ENCODE results near the gene C2CD4B.

C2CD4B gene

DNA sequence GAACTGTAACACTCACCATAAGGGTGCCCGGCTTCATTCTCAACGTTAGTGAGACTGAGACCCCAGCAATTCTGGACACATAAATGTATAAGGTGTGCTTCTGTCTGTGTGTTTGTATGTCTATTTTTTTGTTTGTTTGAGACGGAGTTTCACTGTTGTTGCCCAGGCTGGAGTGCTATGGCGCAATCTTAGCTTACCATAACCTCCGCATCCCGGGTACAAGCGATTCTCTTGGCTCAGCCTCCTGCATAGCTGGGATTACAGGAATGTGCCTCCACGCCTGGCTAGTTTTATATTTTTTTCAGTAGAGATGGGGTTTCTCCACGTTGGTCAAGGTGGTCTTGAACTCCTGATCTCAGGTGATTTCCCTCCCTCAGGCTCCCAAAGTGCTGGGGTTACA, 43.3 kb upstream of the C2CD4B start:
- POLR2A ChIA-PET = no interaction called here
- no peak for DNase-seq (ENCODE audit: extremely low spot score)
- CTCF ChIA-PET = interaction anchor here (1.0 to 1.3 kb wide), 2 partner anchors 8 to 55 kb away, joined by 3 to 5 read pairs; no protein-coding TSS in a partner anchor
- TF ChIP-seq, protein P1, sequence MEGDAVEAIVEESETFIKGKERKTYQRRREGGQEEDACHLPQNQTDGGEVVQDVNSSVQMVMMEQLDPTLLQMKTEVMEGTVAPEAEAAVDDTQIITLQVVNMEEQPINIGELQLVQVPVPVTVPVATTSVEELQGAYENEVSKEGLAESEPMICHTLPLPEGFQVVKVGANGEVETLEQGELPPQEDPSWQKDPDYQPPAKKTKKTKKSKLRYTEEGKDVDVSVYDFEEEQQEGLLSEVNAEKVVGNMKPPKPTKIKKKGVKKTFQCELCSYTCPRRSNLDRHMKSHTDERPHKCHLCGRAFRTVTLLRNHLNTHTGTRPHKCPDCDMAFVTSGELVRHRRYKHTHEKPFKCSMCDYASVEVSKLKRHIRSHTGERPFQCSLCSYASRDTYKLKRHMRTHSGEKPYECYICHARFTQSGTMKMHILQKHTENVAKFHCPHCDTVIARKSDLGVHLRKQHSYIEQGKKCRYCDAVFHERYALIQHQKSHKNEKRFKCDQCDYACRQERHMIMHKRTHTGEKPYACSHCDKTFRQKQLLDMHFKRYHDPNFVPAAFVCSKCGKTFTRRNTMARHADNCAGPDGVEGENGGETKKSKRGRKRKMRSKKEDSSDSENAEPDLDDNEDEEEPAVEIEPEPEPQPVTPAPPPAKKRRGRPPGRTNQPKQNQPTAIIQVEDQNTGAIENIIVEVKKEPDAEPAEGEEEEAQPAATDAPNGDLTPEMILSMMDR (IDR thresholded peaks at IDR 0.05; ENCODE audit: control extremely low read depth, extremely low read depth, low read depth, missing control alignments) = no peak

DNA sequence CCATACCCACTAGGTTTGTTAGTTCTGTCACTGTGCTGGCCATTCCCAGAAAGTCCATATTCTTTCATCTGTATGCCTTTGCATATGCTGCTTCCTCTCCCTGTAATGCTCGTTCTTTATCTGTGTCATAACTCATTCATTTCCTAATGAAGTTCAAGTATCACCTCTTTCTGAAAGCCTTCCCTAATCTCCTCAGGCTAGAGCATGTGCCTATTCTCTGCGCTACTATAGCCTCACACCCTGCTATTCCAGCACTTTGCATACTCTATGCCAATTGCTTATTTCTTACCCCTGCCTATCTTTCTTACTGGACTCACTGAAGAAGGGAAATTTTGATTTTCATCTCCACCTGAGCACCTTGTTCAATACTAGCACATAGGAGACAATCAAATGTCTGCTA, 25.6 kb upstream of the C2CD4B start:
- TF ChIP-seq, protein P1 (IDR thresholded peaks at IDR 0.05; ENCODE audit: control extremely low read depth, extremely low read depth, low read depth, missing control alignments) = no peak
- POLR2A ChIA-PET = no interaction called here
- no peak for DNase-seq (ENCODE audit: extremely low spot score)
- CTCF ChIA-PET = interaction anchor here (0.8 kb wide), 1 partner anchor 11 kb away, joined by 3 read pairs; no protein-coding TSS in a partner anchor

DNA sequence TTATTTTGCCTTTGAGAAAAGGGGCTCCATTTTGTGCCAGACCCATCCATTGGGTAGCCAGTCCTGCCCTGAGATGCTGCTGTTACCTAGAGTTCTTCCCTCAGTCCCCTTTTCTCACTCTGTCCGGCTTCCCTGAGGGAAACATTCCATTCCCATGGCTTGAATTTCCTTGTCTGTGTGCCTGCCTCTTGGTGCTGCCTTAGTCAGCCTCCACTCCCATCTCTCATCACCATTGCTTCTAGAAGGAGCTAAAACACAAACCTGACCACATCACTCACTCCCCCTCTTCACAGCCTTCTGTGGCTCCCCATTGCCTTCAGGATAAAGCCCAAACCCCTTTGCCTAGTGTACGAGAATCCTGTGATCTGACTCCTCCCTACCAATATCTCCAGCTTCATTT, 25.2 kb upstream of the C2CD4B start:
- CTCF ChIA-PET = interaction anchor here (0.8 kb wide), 1 partner anchor 11 kb away, joined by 3 read pairs; no protein-coding TSS in a partner anchor
- TF ChIP-seq, protein P1 (IDR thresholded peaks at IDR 0.05; ENCODE audit: control extremely low read depth, extremely low read depth, low read depth, missing control alignments) = no peak
- no peak for DNase-seq (ENCODE audit: extremely low spot score)
- POLR2A ChIA-PET = no interaction called here

DNA sequence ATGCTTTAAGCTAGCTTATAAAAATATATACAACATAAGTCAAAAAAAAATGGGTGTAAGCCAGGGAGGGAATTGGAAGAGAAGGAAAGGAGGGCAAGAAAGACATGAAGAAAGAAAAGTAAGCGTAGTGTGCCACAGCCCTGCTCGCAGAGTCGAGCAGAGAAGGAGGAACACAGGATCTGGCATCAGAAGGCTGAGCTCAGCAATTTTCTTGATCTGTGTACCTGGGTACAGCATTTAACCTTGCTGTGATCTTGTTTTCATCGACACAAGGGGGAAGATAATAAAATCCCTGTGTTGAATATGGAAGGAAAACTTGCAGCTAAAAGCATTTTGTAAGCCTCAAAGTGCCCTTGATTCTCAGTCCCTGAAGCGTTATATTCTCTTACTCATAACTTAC, 23.7 kb upstream of the C2CD4B start:
- no peak for DNase-seq (ENCODE audit: extremely low spot score)
- CTCF ChIA-PET = interaction anchor here (1.5 to 2.0 kb wide), 2 partner anchors 9 to 12 kb away, joined by 3 to 8 read pairs; no protein-coding TSS in a partner anchor
- TF ChIP-seq, protein P1 (IDR thresholded peaks at IDR 0.05; ENCODE audit: control extremely low read depth, extremely low read depth, low read depth, missing control alignments) = no peak
- POLR2A ChIA-PET = no interaction called here

DNA sequence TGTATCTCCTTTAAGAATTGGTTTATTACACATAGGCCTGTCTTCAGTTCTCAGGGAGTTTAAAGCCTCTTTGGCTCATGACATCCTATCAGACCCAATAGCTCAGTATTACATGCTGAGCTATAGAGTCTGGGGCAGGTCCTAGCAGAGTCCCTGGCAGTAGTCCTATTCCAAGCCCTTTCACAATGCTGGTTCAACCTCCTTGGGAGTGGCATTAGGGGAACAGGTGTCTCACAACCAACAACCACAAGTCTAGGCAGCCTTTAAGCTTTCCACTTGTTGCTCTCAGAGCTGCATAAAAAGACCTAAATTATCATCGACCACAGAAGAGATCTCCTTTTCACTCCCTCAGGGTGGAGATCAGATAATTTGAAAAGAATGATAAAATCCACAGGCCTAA, 22.8 kb upstream of the C2CD4B start:
- ChIA-PET POLR2A (no interaction called here), CTCF (interaction anchor here (2.0 kb wide), 1 partner anchor 10 kb away, joined by 8 read pairs; no protein-coding TSS in a partner anchor)
- TF ChIP-seq, protein P1 (IDR thresholded peaks at IDR 0.05; ENCODE audit: control extremely low read depth, extremely low read depth, low read depth, missing control alignments) = no peak
- no peak for DNase-seq (ENCODE audit: extremely low spot score)

DNA sequence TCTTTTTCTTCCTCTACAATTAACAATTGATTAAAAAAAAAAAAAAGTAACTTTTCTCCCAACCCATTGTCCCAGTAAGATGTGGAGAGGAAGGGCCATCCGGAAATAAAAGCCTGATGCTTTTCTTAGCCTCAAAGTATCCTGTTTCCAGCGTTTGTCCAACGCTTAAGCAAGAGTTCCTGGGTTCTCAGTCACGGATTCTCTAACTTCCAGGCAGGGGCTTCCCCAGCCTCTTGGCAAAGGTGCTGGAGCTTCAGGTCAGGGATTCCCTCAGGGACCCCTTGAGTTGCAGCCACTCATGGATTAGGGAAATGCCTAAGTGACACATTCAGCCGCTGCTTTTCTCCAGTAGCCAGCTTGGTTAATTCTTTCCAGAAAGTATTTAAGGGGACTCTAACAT, 22.3 kb upstream of the C2CD4B start:
- ChIA-PET CTCF (interaction anchor here (2.0 kb wide), 1 partner anchor 11 kb away, joined by 8 read pairs; no protein-coding TSS in a partner anchor), POLR2A (no interaction called here)
- DNase-seq (ENCODE audit: extremely low spot score) = no peak
- TF ChIP-seq, protein P1 (IDR thresholded peaks at IDR 0.05; ENCODE audit: control extremely low read depth, extremely low read depth, low read depth, missing control alignments) = no peak

Measured in GM10248 (cell line).